ENCODE measurements around the gene TH.

DNA sequence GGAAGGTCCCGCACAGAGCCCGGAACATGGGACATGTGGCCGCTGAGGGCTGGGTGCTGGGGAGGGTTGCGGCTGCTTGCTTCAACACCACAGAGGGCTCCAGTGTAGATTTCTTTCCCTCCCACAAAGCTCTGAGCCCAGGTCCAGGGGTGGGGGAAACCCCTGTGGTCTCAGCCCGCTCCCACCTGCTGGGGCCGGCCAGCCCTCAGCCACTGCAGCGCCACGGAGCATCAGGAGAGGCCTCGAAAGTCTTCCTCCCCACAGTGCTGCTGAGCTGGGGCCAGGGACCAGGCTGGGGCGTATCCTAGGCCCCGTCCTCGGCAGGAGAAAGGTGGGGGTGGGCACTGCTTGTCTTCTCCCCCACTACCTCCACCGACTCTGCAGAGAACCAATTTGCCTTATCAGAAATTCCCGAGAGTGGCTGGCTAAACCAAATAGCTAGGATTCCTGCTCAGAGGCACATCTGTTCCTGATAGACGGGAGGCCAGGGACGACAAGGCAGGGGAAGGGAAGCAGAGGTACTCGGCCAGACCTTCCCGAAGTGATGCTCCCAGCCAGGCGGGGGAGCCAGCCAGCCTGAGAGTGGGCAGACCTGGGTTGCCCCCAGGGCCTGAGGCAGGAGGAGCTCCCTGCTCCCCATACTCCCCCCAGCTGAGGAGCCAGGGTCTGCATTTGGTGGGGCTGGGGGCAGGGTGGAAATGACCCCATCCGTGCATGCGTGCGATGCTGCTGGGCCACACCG is 51.1 kb downstream of the TH start:
- TF ChIP-seq, protein P1, sequence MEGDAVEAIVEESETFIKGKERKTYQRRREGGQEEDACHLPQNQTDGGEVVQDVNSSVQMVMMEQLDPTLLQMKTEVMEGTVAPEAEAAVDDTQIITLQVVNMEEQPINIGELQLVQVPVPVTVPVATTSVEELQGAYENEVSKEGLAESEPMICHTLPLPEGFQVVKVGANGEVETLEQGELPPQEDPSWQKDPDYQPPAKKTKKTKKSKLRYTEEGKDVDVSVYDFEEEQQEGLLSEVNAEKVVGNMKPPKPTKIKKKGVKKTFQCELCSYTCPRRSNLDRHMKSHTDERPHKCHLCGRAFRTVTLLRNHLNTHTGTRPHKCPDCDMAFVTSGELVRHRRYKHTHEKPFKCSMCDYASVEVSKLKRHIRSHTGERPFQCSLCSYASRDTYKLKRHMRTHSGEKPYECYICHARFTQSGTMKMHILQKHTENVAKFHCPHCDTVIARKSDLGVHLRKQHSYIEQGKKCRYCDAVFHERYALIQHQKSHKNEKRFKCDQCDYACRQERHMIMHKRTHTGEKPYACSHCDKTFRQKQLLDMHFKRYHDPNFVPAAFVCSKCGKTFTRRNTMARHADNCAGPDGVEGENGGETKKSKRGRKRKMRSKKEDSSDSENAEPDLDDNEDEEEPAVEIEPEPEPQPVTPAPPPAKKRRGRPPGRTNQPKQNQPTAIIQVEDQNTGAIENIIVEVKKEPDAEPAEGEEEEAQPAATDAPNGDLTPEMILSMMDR (IDR thresholded peaks at IDR 0.05; ENCODE audit: low read length) = no peak
- no peak for TF ChIP-seq EZH2 (IDR thresholded peaks at IDR 0.05; ENCODE audit: borderline replicate concordance, low read length)
